Central memory CD8-positive, alpha-beta T cell (primary cell): ENCODE data around the gene SLC1A2.

ENCODE experiments used
- ATAC-seq: fragments of 150-1000 bp; cut with Tn5 transposase; replicated peaks from 2 replicates; pipeline ENCODE4 v1.10.0; 2022; ENCODE audit warnings: mild to moderate bottlenecking, moderate FRiP score, moderate number of reproducible peaks; ENCODE audit not compliant: poor library complexity, severe bottlenecking; ENCODE audit errors: extremely low read depth
- DNase-seq, 2 donors: peaks; one replicate each; pipeline ENCODE4 v3.0.0; 2021; ENCODE audit warnings: low spot score in 2 of 2
- H3K27ac Mint-ChIP-seq: one replicate; pipeline ENCODE4 v1.8.0; 2022; ENCODE audit warnings: low read depth, mild to moderate bottlenecking, moderate library complexity, mixed read lengths
- H3K27me3 Mint-ChIP-seq: one replicate; pipeline ENCODE4 v1.8.0; 2022; ENCODE audit warnings: mixed read lengths
- H3K36me3 Mint-ChIP-seq: one replicate; pipeline ENCODE4 v1.8.0; 2022; ENCODE audit warnings: mild to moderate bottlenecking, moderate library complexity, mixed read lengths; ENCODE audit not compliant: insufficient read depth
- H3K4me1 Mint-ChIP-seq: one replicate; pipeline ENCODE4 v1.8.0; 2022; ENCODE audit warnings: mixed read lengths
- H3K4me3 Mint-ChIP-seq: one replicate; pipeline ENCODE4 v1.8.0; 2022; ENCODE audit warnings: mild to moderate bottlenecking, moderate library complexity, mixed read lengths
- H3K9me3 Mint-ChIP-seq: one replicate; pipeline ENCODE4 v1.8.0; 2022; ENCODE audit warnings: mixed read lengths

SLC1A2 gene

DNA sequence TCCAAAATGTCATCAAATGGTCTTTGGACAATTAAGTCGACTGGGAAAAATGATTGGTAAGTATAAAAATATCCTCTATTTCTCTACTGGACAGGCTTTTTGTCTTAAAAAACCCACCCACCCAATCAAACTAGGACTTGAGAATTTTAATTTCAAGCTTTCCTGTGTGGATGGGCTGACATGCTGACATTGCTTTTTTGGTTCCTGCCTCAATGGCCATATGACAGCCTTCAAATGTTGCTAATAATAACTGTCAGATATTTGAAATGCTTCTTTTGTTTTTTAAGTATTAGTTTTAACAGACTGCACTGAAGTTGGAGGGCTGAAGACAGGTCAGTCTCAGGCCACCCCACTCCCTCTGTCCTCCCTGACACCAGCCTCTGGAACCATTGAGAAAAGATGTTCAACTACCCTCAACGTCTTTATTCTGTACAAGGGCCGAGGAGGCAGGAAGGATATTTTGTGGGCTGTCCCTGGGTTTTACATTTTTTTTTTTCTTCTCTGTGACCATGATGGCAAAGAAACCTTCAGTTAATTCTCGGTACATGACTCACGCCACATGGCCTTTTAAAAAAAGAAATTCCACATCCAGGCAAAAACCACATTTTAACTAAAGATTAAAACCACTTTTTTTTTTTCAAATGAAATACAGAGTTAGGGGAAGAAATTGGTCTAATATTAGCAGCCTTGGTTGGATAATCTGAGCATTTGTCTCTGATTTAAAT is 130.4 kb downstream of the SLC1A2 start:
- Mint-ChIP-seq H3K9me3 (no peaks in the 10 kb centered on the region), H3K4me3 (no peak overlapping the region), H3K27ac (no peak overlapping the region), H3K27me3 (no peaks in the 10 kb centered on the region), H3K36me3 (peaks cover 1% of the 10 kb centered on the region), H3K4me1 (peaks cover 7% of the 10 kb centered on the region)
- DNase-seq = no peak
- no peak for ATAC-seq

DNA sequence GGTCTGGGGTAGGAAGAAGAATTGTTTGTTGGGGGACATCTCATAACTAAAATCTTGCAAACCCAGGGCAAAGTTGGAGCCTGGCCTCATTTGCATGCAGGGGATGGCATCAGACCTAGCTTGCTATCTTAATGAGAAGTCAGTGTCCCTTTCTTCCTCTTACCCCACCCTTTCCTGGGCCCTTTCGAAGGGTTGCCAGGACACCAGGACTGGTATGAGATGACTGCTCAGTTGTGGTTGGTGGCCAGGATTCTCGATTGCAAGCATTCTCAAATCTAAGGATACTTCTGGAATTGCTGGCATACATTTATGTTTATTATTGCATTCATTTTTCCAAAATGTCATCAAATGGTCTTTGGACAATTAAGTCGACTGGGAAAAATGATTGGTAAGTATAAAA is 131.0 kb downstream of the SLC1A2 start:
- no peak overlapping the region for H3K27ac Mint-ChIP-seq
- no peak overlapping the region for H3K4me3 Mint-ChIP-seq
- ATAC-seq = no peak
- no peak for DNase-seq
- H3K27me3 Mint-ChIP-seq = no peaks in the 10 kb centered on the region
- H3K4me1 Mint-ChIP-seq = peaks cover 7% of the 10 kb centered on the region
- no peaks in the 10 kb centered on the region for H3K36me3 Mint-ChIP-seq
- no peaks in the 10 kb centered on the region for H3K9me3 Mint-ChIP-seq

DNA sequence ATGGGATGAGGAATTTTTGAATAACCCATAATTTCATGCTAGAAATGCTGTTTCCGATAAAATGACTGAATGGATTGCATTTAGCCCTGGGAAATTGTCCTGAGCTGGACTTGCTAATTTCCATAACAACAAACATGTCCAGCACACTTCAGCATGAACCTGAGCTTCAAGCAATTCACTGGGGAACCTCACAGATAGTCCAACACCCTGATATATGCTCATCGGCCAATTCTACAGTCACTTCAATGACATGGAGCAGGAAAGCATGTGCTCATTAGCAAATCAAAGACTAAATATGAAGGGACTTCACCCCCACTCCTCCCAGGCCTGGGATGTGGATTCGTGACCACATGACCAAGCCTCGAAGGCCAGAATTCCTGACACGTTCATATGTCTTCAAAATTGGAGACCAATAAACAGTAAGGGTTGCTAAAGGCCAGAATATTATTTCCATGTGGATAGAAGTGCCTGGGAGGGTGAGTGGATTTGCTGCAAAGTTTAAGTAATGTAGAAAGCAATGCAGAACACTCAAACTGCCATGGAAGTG is 131.9 kb downstream of the SLC1A2 start:
- peaks cover 6% of the 10 kb centered on the region for H3K4me1 Mint-ChIP-seq
- no peak overlapping the region for H3K4me3 Mint-ChIP-seq
- H3K27ac Mint-ChIP-seq = no peak overlapping the region

DNA sequence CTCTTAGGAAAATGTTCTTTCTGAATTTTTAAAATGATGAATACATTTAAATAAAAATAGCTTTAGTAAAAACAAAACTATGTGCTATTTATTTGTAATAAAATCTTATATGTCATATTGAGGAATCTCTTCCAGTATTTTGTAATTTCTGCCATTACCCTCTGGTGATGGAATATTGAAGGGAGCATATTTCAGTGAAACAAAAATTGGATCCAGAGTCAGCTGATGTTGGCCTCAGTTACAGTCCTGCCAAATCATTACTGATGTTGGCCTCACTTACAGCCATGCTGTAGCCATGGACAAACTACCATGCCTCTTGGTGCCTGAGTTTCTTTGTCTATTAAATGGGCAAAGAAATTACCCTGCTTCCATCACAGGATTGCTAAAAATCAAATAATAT is 133.2 kb downstream of the SLC1A2 start:
- no peaks in the 10 kb centered on the region for H3K36me3 Mint-ChIP-seq
- no peak for DNase-seq
- no peak overlapping the region for H3K4me3 Mint-ChIP-seq
- no peak overlapping the region for H3K27ac Mint-ChIP-seq
- H3K27me3 Mint-ChIP-seq = no peaks in the 10 kb centered on the region
- ATAC-seq = no peak
- H3K9me3 Mint-ChIP-seq = no peaks in the 10 kb centered on the region
- peaks cover 6% of the 10 kb centered on the region for H3K4me1 Mint-ChIP-seq

More for the DNA sequence above, 131.9 kb downstream of the SLC1A2 start:
- no peaks in the 10 kb centered on the region for H3K9me3 Mint-ChIP-seq
- no peaks in the 10 kb centered on the region for H3K27me3 Mint-ChIP-seq
- ATAC-seq (no peak), DNase-seq (no peak)
- no peaks in the 10 kb centered on the region for H3K36me3 Mint-ChIP-seq

DNA sequence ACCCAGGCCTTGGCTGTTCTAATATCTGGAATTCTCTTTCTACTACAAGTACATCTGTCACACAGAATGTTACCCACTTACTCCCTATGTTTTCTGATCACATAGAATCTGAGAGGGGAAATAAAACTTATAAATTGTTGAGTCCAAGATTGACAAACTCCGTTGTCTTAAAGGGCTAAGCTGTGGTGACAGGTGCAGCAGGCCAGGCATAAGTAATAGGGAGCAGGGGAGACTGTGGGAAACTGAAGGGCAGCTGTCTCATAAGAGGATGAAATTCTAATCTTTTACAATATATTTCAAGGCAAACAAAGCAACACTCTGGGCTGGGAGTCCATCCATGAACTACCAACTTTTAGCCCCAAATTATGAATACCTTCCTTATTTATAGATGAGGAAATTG is 133.9 kb downstream of the SLC1A2 start:
- no peak for ATAC-seq

DNA sequence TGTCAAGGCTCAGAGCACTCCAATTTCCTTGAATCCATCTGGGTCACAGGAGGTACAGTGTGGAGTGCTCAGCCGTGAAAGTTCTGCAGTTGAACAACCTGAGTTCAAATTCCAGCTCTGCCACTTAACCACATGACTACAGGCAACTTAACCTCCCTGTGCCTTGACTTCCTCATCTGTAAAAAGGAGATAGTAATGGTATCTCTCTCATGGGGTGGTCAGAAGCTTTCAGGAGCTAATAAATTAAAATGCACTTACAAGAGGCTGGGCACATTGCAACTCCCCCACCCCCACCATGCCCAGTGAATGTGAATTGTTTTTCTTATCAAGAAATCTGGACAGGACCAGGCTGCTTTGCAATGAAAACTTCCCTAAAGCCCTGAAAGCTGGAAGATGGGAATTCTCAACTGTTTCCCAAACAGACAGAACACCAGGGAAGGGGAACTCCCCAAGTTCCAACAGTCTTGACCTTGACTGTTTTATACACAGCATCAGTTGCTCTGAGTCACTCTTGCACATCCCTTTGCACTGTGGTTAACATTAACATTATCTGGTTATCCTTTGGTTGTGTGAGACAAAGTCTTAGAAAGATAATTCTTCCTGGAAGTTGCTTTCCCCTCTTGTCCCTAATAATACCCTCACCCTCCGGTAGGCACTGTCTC is 137.0 kb downstream of the SLC1A2 start:
- Mint-ChIP-seq H3K9me3 (no peaks in the 10 kb centered on the region), H3K4me1 (peaks cover 6% of the 10 kb centered on the region), H3K4me3 (no peak overlapping the region), H3K27me3 (no peaks in the 10 kb centered on the region), H3K27ac (peak overlapping the region; percentile 27), H3K36me3 (no peaks in the 10 kb centered on the region)
- no peak for DNase-seq
- no peak for ATAC-seq

More for the DNA sequence above, 133.9 kb downstream of the SLC1A2 start:
- H3K27ac Mint-ChIP-seq = no peak overlapping the region
- H3K4me3 Mint-ChIP-seq = no peak overlapping the region
- peaks cover 6% of the 10 kb centered on the region for H3K4me1 Mint-ChIP-seq
- no peak for DNase-seq
- H3K9me3 Mint-ChIP-seq = no peaks in the 10 kb centered on the region
- no peaks in the 10 kb centered on the region for H3K27me3 Mint-ChIP-seq
- H3K36me3 Mint-ChIP-seq = no peaks in the 10 kb centered on the region

DNA sequence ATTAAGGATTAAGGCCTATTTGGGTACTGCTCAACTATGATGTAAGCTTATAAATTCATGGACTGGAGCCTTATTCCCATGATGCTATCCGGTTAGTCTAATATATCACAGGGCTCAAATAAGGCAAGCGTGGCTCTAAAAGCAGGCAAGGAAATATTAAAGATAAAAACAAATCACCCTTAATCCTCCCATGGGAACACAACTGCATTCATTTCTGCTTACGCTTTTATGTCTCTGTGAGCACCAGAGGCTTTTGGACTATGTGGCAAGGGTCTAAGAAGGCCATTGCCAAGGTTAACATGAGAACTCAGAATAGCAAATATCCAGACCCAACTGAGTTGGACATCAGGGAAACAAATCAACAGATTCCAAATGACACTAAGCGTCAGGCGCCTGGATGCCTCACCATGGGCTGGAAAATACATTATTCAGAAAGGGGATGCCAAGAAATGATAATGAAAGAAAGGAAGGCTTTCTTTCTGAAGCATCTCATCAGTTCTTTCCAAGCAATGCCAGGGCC is 138.1 kb downstream of the SLC1A2 start:
- Mint-ChIP-seq H3K36me3 (no peaks in the 10 kb centered on the region), H3K4me1 (peaks cover 6% of the 10 kb centered on the region), H3K4me3 (no peak overlapping the region), H3K27me3 (no peaks in the 10 kb centered on the region), H3K27ac (no peak overlapping the region), H3K9me3 (no peaks in the 10 kb centered on the region)
- ATAC-seq = no peak
- no peak for DNase-seq

DNA sequence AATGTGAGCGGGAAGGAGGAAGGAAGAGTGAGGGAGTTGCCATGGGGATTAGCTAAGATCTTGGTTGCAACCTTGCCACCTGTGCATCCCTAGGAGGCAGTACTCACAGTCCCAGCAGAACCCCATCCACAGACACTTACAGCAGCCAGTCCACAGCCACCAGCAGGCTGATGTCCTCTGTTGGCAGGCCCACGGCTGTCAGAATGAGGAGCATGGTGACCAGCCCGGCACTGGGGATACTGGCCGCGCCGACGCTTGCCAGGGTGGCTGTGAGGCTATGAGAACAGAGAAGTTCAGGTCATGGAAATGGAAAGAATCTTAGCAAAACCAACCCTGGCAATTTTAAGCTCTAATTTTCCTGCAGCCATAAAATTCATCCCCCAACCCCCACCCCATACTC is 138.6 kb downstream of the SLC1A2 start:
- no peak overlapping the region for H3K27ac Mint-ChIP-seq
- H3K9me3 Mint-ChIP-seq = no peaks in the 10 kb centered on the region
- H3K27me3 Mint-ChIP-seq = no peaks in the 10 kb centered on the region

DNA sequence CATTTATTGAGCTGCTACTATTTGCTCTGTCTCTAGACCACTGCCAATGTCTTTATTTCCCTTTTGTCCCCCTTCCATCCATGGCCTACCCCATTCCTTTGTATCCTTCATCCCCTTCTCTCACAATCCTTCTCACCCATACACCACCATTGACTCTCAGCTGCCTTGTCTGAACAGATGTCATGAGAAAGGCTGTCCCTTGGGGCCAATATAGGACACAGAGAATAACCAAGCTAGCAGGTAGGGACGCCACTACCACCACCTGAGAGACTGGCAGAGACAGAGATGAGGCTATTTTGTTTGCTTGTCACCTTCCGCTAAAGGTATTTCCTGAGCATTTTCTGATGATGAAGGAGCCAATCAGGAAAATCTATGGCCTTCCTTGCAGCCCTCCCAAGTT is 141.5 kb downstream of the SLC1A2 start:
- no peaks in the 10 kb centered on the region for H3K36me3 Mint-ChIP-seq
- H3K27ac Mint-ChIP-seq = no peak overlapping the region
- no peak for ATAC-seq
- no peaks in the 10 kb centered on the region for H3K9me3 Mint-ChIP-seq
- no peak for DNase-seq
- no peaks in the 10 kb centered on the region for H3K27me3 Mint-ChIP-seq
- peaks cover 24% of the 10 kb centered on the region for H3K4me1 Mint-ChIP-seq
- H3K4me3 Mint-ChIP-seq = no peak overlapping the region

More for the DNA sequence above, 138.6 kb downstream of the SLC1A2 start:
- peaks cover 11% of the 10 kb centered on the region for H3K4me1 Mint-ChIP-seq
- no peak overlapping the region for H3K4me3 Mint-ChIP-seq
- H3K36me3 Mint-ChIP-seq = no peaks in the 10 kb centered on the region
- no peak for ATAC-seq
- DNase-seq = no peak

DNA sequence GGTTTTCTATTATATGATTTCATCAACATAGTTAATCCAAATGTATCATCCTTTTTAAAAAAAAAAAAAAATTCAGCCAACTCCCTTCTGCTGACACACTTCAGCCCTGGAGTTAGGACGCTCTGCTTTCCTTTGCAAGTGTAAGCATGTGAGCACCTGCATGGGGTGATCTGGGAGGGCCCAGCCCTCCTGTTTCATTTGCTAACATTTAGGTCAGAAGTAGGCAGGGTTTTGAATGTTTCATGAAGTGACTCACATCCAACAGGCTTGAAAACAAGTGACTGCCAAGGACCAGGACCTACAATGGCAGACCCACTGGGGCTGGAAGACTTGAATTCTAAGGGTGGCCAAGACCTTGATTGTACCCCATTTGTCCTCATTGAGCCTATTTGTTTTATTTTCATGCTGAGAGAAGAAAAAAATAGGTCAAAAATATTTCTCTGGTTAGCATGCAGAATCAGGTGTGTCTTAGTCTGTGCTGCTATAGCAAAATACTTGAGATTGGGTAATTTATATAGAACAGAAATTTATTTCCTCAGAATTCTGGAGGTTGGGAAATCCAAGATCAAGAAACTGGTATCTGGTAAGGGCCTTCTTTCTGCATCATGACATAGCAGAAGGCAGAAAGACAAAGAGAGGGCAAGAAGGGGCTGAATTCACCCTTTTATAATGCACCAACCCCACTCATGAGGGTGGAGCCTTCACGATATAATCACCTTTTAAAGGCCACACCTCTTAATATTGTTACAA is 142.8 kb downstream of the SLC1A2 start:
- Mint-ChIP-seq H3K27me3 (no peaks in the 10 kb centered on the region), H3K4me1 (peaks cover 33% of the 10 kb centered on the region), H3K4me3 (no peak overlapping the region), H3K27ac (peak overlapping the region; percentile 52), H3K9me3 (no peaks in the 10 kb centered on the region), H3K36me3 (peaks cover 5% of the 10 kb centered on the region)
- DNase-seq = no peak
- ATAC-seq = no peak

DNA sequence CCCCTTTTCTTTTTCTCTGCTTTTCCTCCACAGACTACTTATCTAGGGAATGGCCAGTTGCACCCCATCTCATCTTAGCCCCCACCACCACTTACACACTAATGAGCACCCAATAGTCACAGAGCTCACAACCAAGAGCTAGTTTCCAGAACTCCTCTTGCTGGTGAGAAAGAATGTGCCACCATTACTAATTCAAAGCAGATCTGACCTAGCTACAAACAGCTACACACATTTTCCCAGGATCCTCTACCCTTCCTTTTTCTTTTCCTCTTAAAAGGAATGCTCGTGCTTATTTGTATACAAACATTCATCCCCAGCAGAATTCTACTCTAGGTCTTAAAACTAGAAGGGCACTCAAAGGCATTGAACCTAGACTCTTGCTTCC is 143.6 kb downstream of the SLC1A2 start:
- ATAC-seq = no peak
- H3K4me3 Mint-ChIP-seq = no peak overlapping the region
- H3K27me3 Mint-ChIP-seq = no peaks in the 10 kb centered on the region
- DNase-seq = no peak
- no peaks in the 10 kb centered on the region for H3K9me3 Mint-ChIP-seq
- peak overlapping the region; percentile 52 for H3K27ac Mint-ChIP-seq
- H3K36me3 Mint-ChIP-seq = peaks cover 9% of the 10 kb centered on the region
- H3K4me1 Mint-ChIP-seq = peaks cover 39% of the 10 kb centered on the region

DNA sequence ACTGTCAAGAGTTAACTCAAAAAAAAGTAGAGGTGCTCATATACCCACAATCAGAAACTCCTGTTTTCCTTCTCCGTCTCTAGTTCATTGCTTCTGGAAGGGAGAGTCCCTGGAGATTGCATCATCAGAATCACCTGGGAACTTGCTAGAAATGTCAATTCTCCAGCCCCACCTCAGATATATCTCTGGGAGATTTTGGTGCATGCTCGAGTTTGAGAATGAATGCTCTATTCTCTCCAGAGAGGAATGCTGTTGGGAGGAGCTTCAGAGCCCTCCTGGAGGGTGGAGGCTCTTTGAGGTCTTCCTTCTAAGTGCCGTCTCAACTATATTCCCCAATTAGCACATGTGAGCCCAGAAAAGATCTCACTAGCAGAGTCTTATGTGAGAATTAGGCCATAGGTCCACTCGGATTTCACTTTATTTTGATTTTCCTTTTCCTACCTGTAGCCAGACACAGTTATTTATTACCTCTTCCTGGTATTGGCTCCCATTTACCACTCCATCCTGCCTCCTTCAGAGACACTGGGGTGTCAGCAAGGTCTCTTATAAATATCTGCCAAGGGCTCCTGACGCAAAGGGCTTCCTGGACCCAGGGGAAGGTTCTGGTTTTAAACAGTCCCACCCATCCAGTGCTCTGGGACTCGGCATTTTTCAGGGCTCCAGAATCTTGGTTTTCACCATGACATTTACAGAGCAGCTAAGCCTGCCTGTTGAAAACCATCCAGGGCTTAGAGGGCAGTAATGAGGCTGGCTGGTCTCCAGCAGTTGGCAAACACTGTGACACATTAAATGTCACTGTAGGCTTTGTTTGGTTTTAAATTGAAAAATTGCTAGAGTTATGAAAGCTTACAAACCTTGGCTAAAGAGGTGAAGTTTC is 144.2 kb downstream of the SLC1A2 start:
- no peak for DNase-seq
- no peak for ATAC-seq
- Mint-ChIP-seq H3K4me1 (peaks cover 42% of the 10 kb centered on the region), H3K4me3 (no peak overlapping the region), H3K27me3 (no peaks in the 10 kb centered on the region), H3K27ac (peak overlapping the region; percentile 73), H3K36me3 (peaks cover 9% of the 10 kb centered on the region), H3K9me3 (no peaks in the 10 kb centered on the region)
